Peyer's patch (tissue), 4 donors: ENCODE results near the gene CADM4. TPM values are rescaled to one million over a fixed set of nuclear protein-coding genes. Genes with fewer than 3 reads are reported as not detected.

Experiments
- DNase-seq, 3 donors: peaks; one replicate each; pipeline ENCODE4 v3.0.0-alpha.2; 2017 to 2019
- H3K27ac ChIP-seq, 4 donors: fragments of 200-600 bp; sonication (generic); one replicate each; pipeline ENCODE4 v1.5.1; 2016 to 2019
- H3K27me3 ChIP-seq, 2 donors: fragments of 200-600 bp; sonication (generic); one replicate each; pipeline ENCODE4 v1.5.1; 2019
- H3K36me3 ChIP-seq, 3 donors: fragments of 200-600 bp; sonication (generic); one replicate each; pipeline ENCODE4 v1.5.1; 2016 to 2019
- H3K4me1 ChIP-seq, 4 donors: fragments of 200-600 bp; sonication (generic); one replicate each; pipeline ENCODE4 v1.5.1; 2016 to 2019
- H3K4me3 ChIP-seq, 4 donors: fragments of 200-600 bp; sonication (generic); 1 replicate in 3 of 4; 2 replicates in 1 of 4; pipeline ENCODE4 v1.5.1; 2016 to 2019; ENCODE audit warnings: mild to moderate bottlenecking in 1 of 4
- H3K9me3 ChIP-seq, 4 donors: fragments of 200-600 bp; sonication (generic); one replicate each; pipeline ENCODE4 v1.5.1; 2016 to 2019; ENCODE audit warnings: mild to moderate bottlenecking in 1 of 4
- CTCF ChIP-seq, 6 experiments: fragments of 450-650 bp in 4 of 6; fragments of 200-600 bp in 2 of 6; sonication (generic) in 1 of 6; IDR thresholded peaks; one replicate each; pipeline ENCODE4 v1.5.1; 2017 to 2019; ENCODE audit warnings: antibody characterized with exemption in 6 of 6, mild to moderate bottlenecking in 3 of 6, moderate library complexity in 1 of 6
- POLR2A ChIP-seq, 2 donors: fragments of 450-650 bp; IDR thresholded peaks; one replicate each; pipeline ENCODE4 v1.5.1; 2017; ENCODE audit warnings: antibody characterized with exemption in 2 of 2, mild to moderate bottlenecking in 2 of 2, moderate library complexity in 2 of 2
- total RNA-seq, 4 donors: library from RNA; depleted of rRNA; stranded (reverse); fragments of >200 nt; gene quantifications; one replicate each; pipeline ENCODE4 v1.1.0, GENCODE V29; 2016

The CADM4 gene
- total RNA-seq, 4 donors from 2014 or later, result 0.80 to 1.4 TPM; not detected in 2

- no peak for DNase-seq
- no peaks in the 10 kb centered on the region for H3K27me3 ChIP-seq
- no peak for TF ChIP-seq CTCF (IDR thresholded peaks at IDR 0.05)
- no peak for TF ChIP-seq POLR2A (IDR thresholded peaks at IDR 0.05)
- no peaks in the 10 kb centered on the region for H3K9me3 ChIP-seq
- peaks cover 0 to 9% (median 0%) of the 10 kb centered on the region in 3 donors for H3K36me3 ChIP-seq
- H3K4me3 ChIP-seq, result no peak overlapping the region
- no peak overlapping the region for H3K27ac ChIP-seq
- peaks cover 0 to 13% (median 6%) of the 10 kb centered on the region in 4 donors for H3K4me1 ChIP-seq
Observed at GRCh38 chr19:43643326-43643725, 3.7 kb upstream of the CADM4 start.

- peaks cover 0 to 13% (median 6%) of the 10 kb centered on the region in 4 donors for H3K4me1 ChIP-seq
- H3K4me3 ChIP-seq, result no peak overlapping the region
- no peak overlapping the region for H3K27ac ChIP-seq
- DNase-seq, result no peak
- no peaks in the 10 kb centered on the region for H3K9me3 ChIP-seq
- peaks cover 0 to 6% (median 0%) of the 10 kb centered on the region in 3 donors for H3K36me3 ChIP-seq
- TF ChIP-seq POLR2A (IDR thresholded peaks at IDR 0.05), result no peak
- no peak for TF ChIP-seq CTCF (IDR thresholded peaks at IDR 0.05)
- H3K27me3 ChIP-seq, result no peaks in the 10 kb centered on the region
Observed at GRCh38 chr19:43642531-43642930, 2.9 kb upstream of the CADM4 start.

GRCh38 chr19:43641333-43641732 is 1.7 kb upstream of the CADM4 start:
- no peak overlapping the region for H3K27ac ChIP-seq
- no peaks in the 10 kb centered on the region for H3K36me3 ChIP-seq
- H3K27me3 ChIP-seq, result no peaks in the 10 kb centered on the region
- H3K4me3 ChIP-seq, result no peak overlapping the region
- H3K4me1 ChIP-seq, result peaks cover 0 to 13% (median 6%) of the 10 kb centered on the region in 4 donors
- no peaks in the 10 kb centered on the region for H3K9me3 ChIP-seq
- no peak for DNase-seq
- no peak for TF ChIP-seq POLR2A (IDR thresholded peaks at IDR 0.05)
- TF ChIP-seq CTCF (IDR thresholded peaks at IDR 0.05), result no peak

GRCh38 chr19:43640424-43640757 is 741 bp upstream of the CADM4 start:
- no peak for DNase-seq
- H3K27ac ChIP-seq, result peak overlapping the region in 1 of 4 donors; percentile 30
- peaks cover 0 to 13% (median 6%) of the 10 kb centered on the region in 4 donors for H3K4me1 ChIP-seq
- TF ChIP-seq POLR2A (IDR thresholded peaks at IDR 0.05) (no peak), CTCF (IDR thresholded peaks at IDR 0.05) (no peak)
- H3K4me3 ChIP-seq, result peak overlapping the region in 3 of 4 donors; percentile 53 to 64 (median 62)
- no peaks in the 10 kb centered on the region for H3K9me3 ChIP-seq
- H3K27me3 ChIP-seq, result no peaks in the 10 kb centered on the region
- H3K36me3 ChIP-seq, result no peaks in the 10 kb centered on the region

- H3K27me3 ChIP-seq, result no peaks in the 10 kb centered on the region
- H3K9me3 ChIP-seq, result no peaks in the 10 kb centered on the region
- H3K27ac ChIP-seq, result no peak overlapping the region
- H3K4me1 ChIP-seq, result peaks cover 0 to 13% (median 6%) of the 10 kb centered on the region in 4 donors
- peak overlapping the region; percentile 15 to 64 (median 58) for H3K4me3 ChIP-seq
- H3K36me3 ChIP-seq, result no peaks in the 10 kb centered on the region
- TF ChIP-seq POLR2A (IDR thresholded peaks at IDR 0.05), result no peak
- no peak for TF ChIP-seq CTCF (IDR thresholded peaks at IDR 0.05)
- DNase-seq, result no peak
Observed at GRCh38 chr19:43638995-43639518, 593 bp downstream of the CADM4 start.
